ENCODE measurements around the gene CFAP97D1.

DNA sequence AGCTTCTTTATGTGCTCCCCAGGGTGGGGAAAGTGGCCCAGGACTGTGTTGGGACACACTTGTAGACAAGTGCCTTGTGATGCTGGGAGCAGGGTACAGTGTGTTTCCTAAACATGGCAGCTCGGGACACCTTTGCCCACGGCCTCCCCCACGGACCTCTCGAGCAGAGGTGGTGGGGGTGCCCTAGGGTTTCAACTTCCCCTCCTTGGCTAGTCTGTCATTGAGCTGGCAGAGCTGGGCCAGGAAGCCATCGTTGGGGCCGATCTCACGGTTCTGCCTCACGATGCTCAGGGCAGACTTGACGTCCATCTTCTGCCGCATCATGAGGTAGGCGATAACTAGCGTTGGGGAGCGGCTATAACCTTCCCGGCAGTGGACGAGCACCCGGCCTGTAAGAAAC is 10.8 kb upstream of the CFAP97D1 start:
- no peak for TF ChIP-seq SP1 (IDR thresholded peaks at IDR 0.05)
- TF ChIP-seq, protein P1, sequence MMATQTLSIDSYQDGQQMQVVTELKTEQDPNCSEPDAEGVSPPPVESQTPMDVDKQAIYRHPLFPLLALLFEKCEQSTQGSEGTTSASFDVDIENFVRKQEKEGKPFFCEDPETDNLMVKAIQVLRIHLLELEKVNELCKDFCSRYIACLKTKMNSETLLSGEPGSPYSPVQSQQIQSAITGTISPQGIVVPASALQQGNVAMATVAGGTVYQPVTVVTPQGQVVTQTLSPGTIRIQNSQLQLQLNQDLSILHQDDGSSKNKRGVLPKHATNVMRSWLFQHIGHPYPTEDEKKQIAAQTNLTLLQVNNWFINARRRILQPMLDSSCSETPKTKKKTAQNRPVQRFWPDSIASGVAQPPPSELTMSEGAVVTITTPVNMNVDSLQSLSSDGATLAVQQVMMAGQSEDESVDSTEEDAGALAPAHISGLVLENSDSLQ (IDR thresholded peaks at IDR 0.05) = no peak
- TF ChIP-seq FOXM1 (IDR thresholded peaks at IDR 0.05; ENCODE audit: borderline replicate concordance) = no peak
- no peak for TF ChIP-seq TARDBP (IDR thresholded peaks at IDR 0.05)
- TF ChIP-seq FOXA1 (IDR thresholded peaks at IDR 0.05) = no peak
- TF ChIP-seq HDGF (IDR thresholded peaks at IDR 0.05; ENCODE audit: borderline replicate concordance) = no peak
- no peak for TF ChIP-seq SUZ12 (IDR thresholded peaks at IDR 0.05)

Data from HEK293T (cell line).